PC-9 (cell line): ENCODE measurements around the gene OTULINL. TPM values are rescaled to one million over a fixed set of nuclear protein-coding genes. Genes with fewer than 3 reads are reported as not detected.

Source experiments
- BruUV-seq: library from RNA; stranded (reverse); fragments of 400-500 nt; replicated peaks from 2 replicates; lab custom pipeline; 2021; lab: Mats Ljungman, UMichigan
- CTCF ChIA-PET: fragments of 300-600 bp; sonication (Branson Sonifier 250); formaldehyde crosslinking; loops from one replicate; lab custom pipeline; 2022; ENCODE audit warnings: antibody characterized with exemption; lab: Charles Lee
- POLR2A ChIA-PET: fragments of 300-600 bp; sonication (Branson Sonifier 250); formaldehyde crosslinking; loops from one replicate; lab custom pipeline; 2022; ENCODE audit warnings: antibody characterized with exemption; ENCODE audit not compliant: unreplicated experiment; lab: Charles Lee
- DNase-seq, 2 experiments: peaks; one replicate each; pipeline versions ENCODE4 v3.0.0 to v3.0.0-alpha.2; 2015 to 2022; ENCODE audit warnings: mixed read lengths in 1 of 2
- H2AFZ ChIP-seq: fragments of 200-600 bp; sonication (generic); 2 replicates; pipeline ENCODE4 v1.8.1; 2017; ENCODE audit warnings: antibody characterized with exemption
- H3F3A ChIP-seq: fragments of 200-600 bp; sonication (generic); 2 replicates; pipeline ENCODE4 v1.8.1; 2017; ENCODE audit warnings: antibody characterized with exemption, mild to moderate bottlenecking, low read depth; ENCODE audit not compliant: insufficient read depth
- H3K27ac ChIP-seq: fragments of 200-600 bp; sonication (generic); 2 replicates; pipeline ENCODE4 v1.6.1; 2016; ENCODE audit warnings: mixed run types
- H3K27me3 ChIP-seq: fragments of 200-600 bp; sonication (generic); 2 replicates; pipeline ENCODE4 v1.6.1; 2016; ENCODE audit warnings: low read depth, mixed run types; ENCODE audit not compliant: insufficient read depth
- H3K36me3 ChIP-seq: fragments of 200-600 bp; sonication (generic); 2 replicates; pipeline ENCODE4 v1.6.1; 2016; ENCODE audit warnings: low read depth, mixed run types
- H3K4me1 ChIP-seq: fragments of 200-600 bp; sonication (generic); replicated peaks from 2 replicates; pipeline ENCODE4 v1.6.1; 2016; ENCODE audit warnings: mixed run types; ENCODE audit not compliant: insufficient read depth
- H3K4me2 ChIP-seq: fragments of 200-600 bp; sonication (generic); 2 replicates; pipeline ENCODE4 v1.6.1; 2017; ENCODE audit warnings: mixed run types
- H3K4me3 ChIP-seq: fragments of 200-600 bp; sonication (generic); 2 replicates; pipeline ENCODE4 v1.6.1; 2016; ENCODE audit warnings: mixed run types
- H3K79me2 ChIP-seq: fragments of 200-600 bp; sonication (generic); 2 replicates; pipeline ENCODE4 v1.6.1; 2017; ENCODE audit warnings: low read depth, mixed run types
- H3K9me2 ChIP-seq: fragments of 200-600 bp; sonication (generic); 2 replicates; pipeline ENCODE4 v1.8.1; 2017; ENCODE audit warnings: mild to moderate bottlenecking; ENCODE audit not compliant: insufficient read depth
- H3K9me3 ChIP-seq: fragments of 200-600 bp; sonication (generic); 2 replicates; pipeline ENCODE4 v1.8.1; 2016; ENCODE audit warnings: low read depth; ENCODE audit not compliant: insufficient read depth
- H4K20me1 ChIP-seq: fragments of 200-600 bp; sonication (generic); 2 replicates; pipeline ENCODE4 v1.8.1; 2017; ENCODE audit not compliant: insufficient read depth
- CTCF ChIP-seq: fragments of 200-600 bp; sonication (generic); conservative IDR thresholded peaks from 2 replicates; pipeline ENCODE4 v1.6.1; 2017; ENCODE audit warnings: mixed run types, antibody characterized with exemption, mild to moderate bottlenecking, moderate library complexity
- EZH2 ChIP-seq: fragments of 200-600 bp; sonication (generic); IDR thresholded peaks from 2 replicates; pipeline ENCODE4 v1.8.0; 2017; ENCODE audit warnings: antibody characterized with exemption, low read depth
- intact Hi-C: fragments of 100-400 bp; cut with micrococcal nuclease; formaldehyde crosslinking; loops from one replicate; pipeline ENCODE4 v1.10.0; 2022; ENCODE audit not compliant: unreplicated experiment
- total RNA-seq: library from RNA; stranded (reverse); gene quantifications from 2 replicates; pipeline ENCODE4 v1.2.3, GENCODE V29; 2021

Gene OTULINL
- total RNA-seq, 1 experiment from 2014 or later = 4.1 TPM

- intact Hi-C loops = no loop called here
- ChIA-PET CTCF (no interaction called here), POLR2A (no interaction called here)
- Histone ChIP-seq H3K9me2 (no peaks in the 10 kb centered on the region), H3K4me1 (no peaks in the 10 kb centered on the region), H3K4me3 (no peak overlapping the region), H2AFZ (no peak overlapping the region), H3K79me2 (no peaks in the 10 kb centered on the region), H3K9me3 (no peaks in the 10 kb centered on the region), H3K27me3 (no peaks in the 10 kb centered on the region), H3K36me3 (no peaks in the 10 kb centered on the region), H3K4me2 (no peak overlapping the region), H3F3A (no peaks in the 10 kb centered on the region), H3K27ac (no peak overlapping the region), H4K20me1 (no peaks in the 10 kb centered on the region)
- no TSS peak for BruUV-seq
- no peak for DNase-seq
- TF ChIP-seq EZH2 = no peak
Measured at GRCh38 chr5:14627270-14627669, 45.7 kb downstream of the OTULINL start.

GRCh38 chr5:14628346-14628745 is 46.8 kb downstream of the OTULINL start:
- Histone ChIP-seq H3K4me2 (no peak overlapping the region), H3K9me3 (no peaks in the 10 kb centered on the region), H3K4me3 (no peak overlapping the region), H3K36me3 (no peaks in the 10 kb centered on the region), H3K27me3 (no peaks in the 10 kb centered on the region), H2AFZ (no peak overlapping the region), H3K9me2 (no peaks in the 10 kb centered on the region), H3K27ac (no peak overlapping the region), H3K79me2 (no peaks in the 10 kb centered on the region), H4K20me1 (no peaks in the 10 kb centered on the region), H3F3A (no peaks in the 10 kb centered on the region), H3K4me1 (no peaks in the 10 kb centered on the region)
- ChIA-PET POLR2A (no interaction called here), CTCF (no interaction called here)
- DNase-seq = peak in 1 of 2 experiments; percentile 65
- TF ChIP-seq EZH2 = no peak
- no peak for TF ChIP-seq CTCF
- intact Hi-C loops = no loop called here
- no TSS peak for BruUV-seq

- Histone ChIP-seq H3K79me2 (no peaks in the 10 kb centered on the region), H3K27ac (no peak overlapping the region), H4K20me1 (no peaks in the 10 kb centered on the region), H3K4me1 (no peaks in the 10 kb centered on the region), H2AFZ (no peak overlapping the region), H3K36me3 (no peaks in the 10 kb centered on the region), H3K4me2 (no peak overlapping the region), H3K4me3 (no peak overlapping the region), H3F3A (no peaks in the 10 kb centered on the region), H3K9me2 (no peaks in the 10 kb centered on the region), H3K9me3 (no peaks in the 10 kb centered on the region), H3K27me3 (no peaks in the 10 kb centered on the region)
- CTCF ChIA-PET = interaction anchor here (0.8 kb wide), 1 partner anchor 18 kb away, joined by 3 read pairs; no protein-coding TSS in a partner anchor
- DNase-seq = no peak
- intact Hi-C loops = no loop called here
- no peak for TF ChIP-seq EZH2
- POLR2A ChIA-PET = no interaction called here
- BruUV-seq = no TSS peak
Measured at GRCh38 chr5:14630671-14631070, 49.1 kb downstream of the OTULINL start.

- Histone ChIP-seq H3K4me2 (no peak overlapping the region), H3K4me1 (no peaks in the 10 kb centered on the region), H3K27me3 (peaks cover 27% of the 10 kb centered on the region), H3F3A (no peaks in the 10 kb centered on the region), H3K79me2 (no peaks in the 10 kb centered on the region), H2AFZ (no peak overlapping the region), H3K9me3 (no peaks in the 10 kb centered on the region), H3K9me2 (no peaks in the 10 kb centered on the region), H4K20me1 (no peaks in the 10 kb centered on the region), H3K36me3 (no peaks in the 10 kb centered on the region), H3K4me3 (no peak overlapping the region), H3K27ac (no peak overlapping the region)
- CTCF ChIA-PET = no interaction called here
- DNase-seq = no peak
- intact Hi-C loops = no loop called here
- POLR2A ChIA-PET = no interaction called here
- BruUV-seq = no TSS peak
- TF ChIP-seq CTCF (no peak), EZH2 (no peak)
Measured at GRCh38 chr5:14635656-14636055, 54.1 kb downstream of the OTULINL start.
